AML-193 (cell line): ENCODE results near the gene NBAS.
A peak's percentile ranks its signal among the peaks of the same experiment; 100 is the strongest.

Experiments used
- DNase-seq, 2 experiments: peaks; one replicate each; lab custom pipeline; 2025; lab: John Stamatoyannopoulos, UW

NBAS gene

GRCh38 chr2:15591373-15591691 is 30.2 kb upstream of the NBAS start:
- DNase-seq: no peak

GRCh38 chr2:15588329-15588919 is 27.3 kb upstream of the NBAS start:
- peak; percentile 27 to 35 for DNase-seq

GRCh38 chr2:15584767-15585469 is 23.8 kb upstream of the NBAS start:
- no peak for DNase-seq

GRCh38 chr2:15584316-15584715 is 23.2 kb upstream of the NBAS start:
- DNase-seq: no peak

- DNase-seq: no peak
These were observed 22.7 kb upstream of the NBAS start for GRCh38 chr2:15583826-15584225.

GRCh38 chr2:15582710-15583357 is 21.7 kb upstream of the NBAS start:
- DNase-seq: no peak

GRCh38 chr2:15580451-15580850 is 19.3 kb upstream of the NBAS start:
- no peak for DNase-seq

- no peak for DNase-seq
These were observed 18.5 kb upstream of the NBAS start for GRCh38 chr2:15579641-15580040.

GRCh38 chr2:15577071-15577735 is 16.1 kb upstream of the NBAS start:
- DNase-seq: peak; percentile 59 to 70

GRCh38 chr2:15571729-15572128 is 10.6 kb upstream of the NBAS start:
- DNase-seq: no peak

GRCh38 chr2:15570104-15570503 is 9.0 kb upstream of the NBAS start:
- DNase-seq: no peak

- DNase-seq: no peak
These were observed 7.7 kb upstream of the NBAS start for GRCh38 chr2:15568874-15569273.

- DNase-seq: no peak
These were observed 5.8 kb upstream of the NBAS start for GRCh38 chr2:15566912-15567311.

- DNase-seq: no peak
These were observed 5.0 kb upstream of the NBAS start for GRCh38 chr2:15565994-15566671.

- DNase-seq: no peak
These were observed 4.3 kb upstream of the NBAS start for GRCh38 chr2:15565392-15565791.

- no peak for DNase-seq
These were observed 2.3 kb upstream of the NBAS start for GRCh38 chr2:15563227-15564100.

GRCh38 chr2:15562354-15563031 is 1.4 kb upstream of the NBAS start:
- DNase-seq: no peak

- DNase-seq: peak; percentile 38 to 41
These were observed 625 bp upstream of the NBAS start for GRCh38 chr2:15561574-15562344.

GRCh38 chr2:15560140-15560987 is 770 bp downstream of the NBAS start:
- peak in 1 of 2 experiments; percentile 15 for DNase-seq
